ENCODE data around the gene CC2D1A.
"Not testable (repeated sequence)": the region's sequence is repeated elsewhere in the genome, so short reads cannot be mapped to it uniquely, and the experiment has no call there.

The CC2D1A gene

DNA sequence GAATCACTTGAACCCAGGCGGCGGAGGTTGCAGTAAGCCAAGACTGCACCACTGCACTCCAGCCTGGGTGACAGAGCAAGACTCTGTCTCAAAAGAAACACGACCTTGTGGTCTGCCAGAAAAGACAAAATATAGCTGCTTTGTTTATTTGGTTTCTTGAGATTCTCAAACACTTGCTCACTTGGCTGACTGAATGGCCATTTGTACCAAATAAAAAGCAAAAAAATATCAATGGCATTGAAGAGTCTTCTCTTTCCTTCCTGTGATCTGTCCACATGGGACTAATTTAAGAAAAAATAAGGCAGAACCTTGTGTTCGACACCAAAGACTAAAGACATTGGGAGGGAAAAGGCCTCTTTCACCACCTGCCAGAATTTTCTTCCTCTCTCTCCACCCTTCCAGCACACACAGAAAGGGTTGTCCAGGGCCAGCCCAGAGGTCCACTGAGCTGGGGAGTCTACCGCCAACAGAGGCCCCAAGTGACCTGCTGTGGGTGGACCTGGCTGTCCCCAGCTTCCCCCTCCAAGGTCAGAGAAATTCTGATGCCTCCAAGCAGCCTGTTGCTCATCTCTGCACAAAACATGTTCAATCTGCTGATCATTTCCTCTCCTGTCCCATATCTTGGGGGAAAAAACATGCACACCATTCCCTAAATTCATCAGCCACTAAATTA lies 6.0 kb upstream of the CC2D1A start:
- no peaks in the 10 kb centered on the region for H3K4me1 Mint-ChIP-seq (ENCODE audit: low read depth in 2 of 2)
- no peak for DNase-seq
- H3K4me3 Mint-ChIP-seq: no peak overlapping the region
- H3K27ac Mint-ChIP-seq: no peak overlapping the region
- no peaks in the 10 kb centered on the region for H3K36me3 Mint-ChIP-seq (ENCODE audit: insufficient read depth)
- ATAC-seq (replicated peaks): no peak
- no peaks in the 10 kb centered on the region for H3K9me3 Mint-ChIP-seq
- H3K27me3 Mint-ChIP-seq: no peaks in the 10 kb centered on the region

- Mint-ChIP-seq H3K9me3 (no peaks in the 10 kb centered on the region), H3K4me1 (ENCODE audit: low read depth in 2 of 2) (peaks cover 14 to 16% of the 10 kb centered on the region in 2 donors), H3K36me3 (ENCODE audit: insufficient read depth) (peaks cover 6% of the 10 kb centered on the region), H3K27me3 (no peaks in the 10 kb centered on the region), H3K27ac (peak overlapping the region in 1 of 2 donors; percentile 17), H3K4me3 (no peak overlapping the region)
- no peak for DNase-seq
- no peak for ATAC-seq (replicated peaks)
These were observed 2.9 kb upstream of the CC2D1A start for GRCh38 chr19:13902993-13903555.

- H3K4me3 Mint-ChIP-seq: peak overlapping the region; percentile 85 to 87
- DNase-seq (no peak), ATAC-seq (replicated peaks) (peak; percentile 18)
- peak overlapping the region; percentile 68 to 86 for H3K27ac Mint-ChIP-seq
- H3K27me3 Mint-ChIP-seq: no peaks in the 10 kb centered on the region
- no peaks in the 10 kb centered on the region for H3K9me3 Mint-ChIP-seq
- peaks cover 14 to 16% of the 10 kb centered on the region in 2 donors for H3K4me1 Mint-ChIP-seq (ENCODE audit: low read depth in 2 of 2)
- peaks cover 24% of the 10 kb centered on the region for H3K36me3 Mint-ChIP-seq (ENCODE audit: insufficient read depth)
These were observed 512 bp downstream of the CC2D1A start for GRCh38 chr19:13906521-13906904.

GRCh38 chr19:13906910-13907309 lies 909 bp downstream of the CC2D1A start:
- DNase-seq (no peak), ATAC-seq (replicated peaks) (no peak)
- H3K27me3 Mint-ChIP-seq: no peaks in the 10 kb centered on the region
- peaks cover 27% of the 10 kb centered on the region for H3K36me3 Mint-ChIP-seq (ENCODE audit: insufficient read depth)
- peak overlapping the region; percentile 85 to 87 for H3K4me3 Mint-ChIP-seq
- peaks cover 14 to 16% of the 10 kb centered on the region in 2 donors for H3K4me1 Mint-ChIP-seq (ENCODE audit: low read depth in 2 of 2)
- H3K27ac Mint-ChIP-seq: peak overlapping the region; percentile 68 to 86
- H3K9me3 Mint-ChIP-seq: no peaks in the 10 kb centered on the region

GRCh38 chr19:13908674-13909073 lies 2.7 kb downstream of the CC2D1A start:
- Mint-ChIP-seq H3K4me3 (no peak overlapping the region), H3K36me3 (ENCODE audit: insufficient read depth) (peaks cover 36% of the 10 kb centered on the region), H3K27ac (no peak overlapping the region), H3K9me3 (no peaks in the 10 kb centered on the region), H3K4me1 (ENCODE audit: low read depth in 2 of 2) (peaks cover 14 to 16% of the 10 kb centered on the region in 2 donors), H3K27me3 (no peaks in the 10 kb centered on the region)
- no peak for DNase-seq
- ATAC-seq (replicated peaks): no peak

GRCh38 chr19:13909430-13909829 lies 3.4 kb downstream of the CC2D1A start:
- H3K27me3 Mint-ChIP-seq: no peaks in the 10 kb centered on the region
- H3K9me3 Mint-ChIP-seq: no peaks in the 10 kb centered on the region
- H3K4me1 Mint-ChIP-seq (ENCODE audit: low read depth in 2 of 2): peaks cover 14 to 16% of the 10 kb centered on the region in 2 donors
- no peak for DNase-seq
- H3K36me3 Mint-ChIP-seq (ENCODE audit: insufficient read depth): peaks cover 44% of the 10 kb centered on the region
- ATAC-seq (replicated peaks): no peak
- H3K27ac Mint-ChIP-seq: no peak overlapping the region
- no peak overlapping the region for H3K4me3 Mint-ChIP-seq

GRCh38 chr19:13913352-13913751 lies 7.4 kb downstream of the CC2D1A start:
- Mint-ChIP-seq H3K27ac (no peak overlapping the region), H3K4me3 (no peak overlapping the region), H3K36me3 (ENCODE audit: insufficient read depth) (peaks cover 55% of the 10 kb centered on the region), H3K4me1 (ENCODE audit: low read depth in 2 of 2) (no peaks in the 10 kb centered on the region), H3K9me3 (no peaks in the 10 kb centered on the region), H3K27me3 (no peaks in the 10 kb centered on the region)
- DNase-seq: no peak
- ATAC-seq (replicated peaks): no peak

DNA sequence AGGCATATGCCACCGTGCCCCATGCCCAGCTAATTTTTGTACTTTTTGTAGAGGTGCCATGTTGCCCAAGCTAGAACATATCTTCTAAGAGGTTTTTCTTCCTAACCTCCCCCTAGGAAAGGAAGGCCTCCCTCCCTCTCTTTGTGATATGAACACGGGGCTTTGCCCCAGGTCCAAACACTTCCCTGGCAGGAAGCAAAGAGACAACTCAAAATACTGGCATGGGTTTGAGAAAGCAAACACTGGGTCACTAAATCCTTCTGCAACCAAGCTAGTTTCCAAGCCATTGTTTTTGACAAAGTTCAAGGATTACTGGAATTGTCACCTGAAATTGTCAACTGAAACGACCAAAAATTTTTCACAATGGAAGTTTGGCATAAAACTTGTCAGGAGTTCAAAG lies 8.8 kb downstream of the CC2D1A start:
- Mint-ChIP-seq H3K9me3 (no peaks in the 10 kb centered on the region), H3K27ac (no peak overlapping the region), H3K4me1 (ENCODE audit: low read depth in 2 of 2) (no peaks in the 10 kb centered on the region), H3K27me3 (no peaks in the 10 kb centered on the region), H3K4me3 (no peak overlapping the region), H3K36me3 (ENCODE audit: insufficient read depth) (peaks cover 53% of the 10 kb centered on the region)
- ATAC-seq (replicated peaks) (no peak), DNase-seq (no peak)

- H3K9me3 Mint-ChIP-seq: no peaks in the 10 kb centered on the region
- no peaks in the 10 kb centered on the region for H3K4me1 Mint-ChIP-seq (ENCODE audit: low read depth in 2 of 2)
- no peaks in the 10 kb centered on the region for H3K27me3 Mint-ChIP-seq
- H3K4me3 Mint-ChIP-seq: no peak overlapping the region
- H3K27ac Mint-ChIP-seq: no peak overlapping the region
- ATAC-seq (replicated peaks) (no peak), DNase-seq (no peak)
- H3K36me3 Mint-ChIP-seq (ENCODE audit: insufficient read depth): peaks cover 44% of the 10 kb centered on the region
These were observed 11.9 kb downstream of the CC2D1A start for GRCh38 chr19:13917888-13918406.

DNA sequence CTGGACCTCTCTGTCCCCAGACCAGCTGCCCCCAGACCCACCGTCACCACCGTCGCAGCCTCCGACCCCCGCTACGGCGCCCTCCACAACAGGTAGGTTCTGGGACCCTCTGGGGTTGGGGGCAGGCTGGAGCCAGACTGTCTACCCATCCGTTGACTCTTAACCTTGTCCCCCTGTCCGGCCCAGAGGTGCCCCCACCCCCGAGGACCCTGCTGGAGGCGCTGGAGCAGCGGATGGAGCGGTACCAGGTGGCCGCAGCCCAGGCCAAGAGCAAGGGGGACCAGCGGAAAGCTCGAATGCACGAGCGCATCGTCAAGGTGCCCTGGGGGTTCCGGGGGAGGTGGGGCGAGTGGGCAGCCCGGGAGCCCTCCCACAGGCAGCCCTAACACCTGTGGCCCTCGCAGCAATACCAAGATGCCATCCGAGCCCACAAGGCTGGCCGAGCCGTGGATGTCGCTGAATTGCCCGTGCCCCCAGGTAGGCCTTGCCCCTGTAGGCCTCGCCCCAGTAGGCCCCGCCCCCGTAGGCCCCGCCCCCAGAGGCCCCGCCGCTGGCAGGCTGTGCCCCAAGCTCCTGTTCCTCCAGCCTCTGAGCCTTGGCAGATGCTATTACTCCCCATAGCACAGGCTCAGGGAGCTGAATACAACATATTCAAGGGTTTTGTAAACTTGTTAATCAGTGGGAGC lies 12.9 kb downstream of the CC2D1A start:
- Mint-ChIP-seq H3K9me3 (no peaks in the 10 kb centered on the region), H3K4me1 (ENCODE audit: low read depth in 2 of 2) (no peaks in the 10 kb centered on the region), H3K27me3 (no peaks in the 10 kb centered on the region), H3K36me3 (ENCODE audit: insufficient read depth) (peaks cover 46% of the 10 kb centered on the region), H3K27ac (no peak overlapping the region), H3K4me3 (no peak overlapping the region)
- no peak for ATAC-seq (replicated peaks)
- no peak for DNase-seq

DNA sequence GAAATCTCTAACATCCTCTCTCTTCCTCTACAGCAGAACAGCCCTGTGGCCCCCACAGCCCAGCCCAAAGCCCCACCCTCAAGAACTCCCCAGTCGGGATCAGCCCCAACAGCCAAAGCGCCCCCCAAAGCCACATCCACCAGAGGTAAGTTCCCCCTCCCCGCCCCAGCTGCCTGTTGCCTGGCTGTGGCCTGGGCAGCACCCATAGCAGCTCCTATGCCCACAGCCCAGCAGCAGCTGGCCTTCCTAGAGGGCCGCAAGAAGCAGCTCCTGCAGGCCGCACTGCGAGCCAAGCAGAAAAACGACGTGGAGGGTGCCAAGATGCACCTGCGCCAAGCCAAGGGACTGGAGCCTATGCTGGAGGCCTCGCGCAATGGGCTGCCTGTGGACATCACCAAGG lies 14.5 kb downstream of the CC2D1A start:
- ATAC-seq (replicated peaks): no peak
- peak overlapping the region in 1 of 2 donors; percentile 68 for H3K27ac Mint-ChIP-seq
- no peaks in the 10 kb centered on the region for H3K4me1 Mint-ChIP-seq (ENCODE audit: low read depth in 2 of 2)
- H3K9me3 Mint-ChIP-seq: no peaks in the 10 kb centered on the region
- no peak overlapping the region for H3K4me3 Mint-ChIP-seq
- H3K36me3 Mint-ChIP-seq (ENCODE audit: insufficient read depth): peaks cover 34% of the 10 kb centered on the region
- H3K27me3 Mint-ChIP-seq: no peaks in the 10 kb centered on the region
- DNase-seq: no peak

DNA sequence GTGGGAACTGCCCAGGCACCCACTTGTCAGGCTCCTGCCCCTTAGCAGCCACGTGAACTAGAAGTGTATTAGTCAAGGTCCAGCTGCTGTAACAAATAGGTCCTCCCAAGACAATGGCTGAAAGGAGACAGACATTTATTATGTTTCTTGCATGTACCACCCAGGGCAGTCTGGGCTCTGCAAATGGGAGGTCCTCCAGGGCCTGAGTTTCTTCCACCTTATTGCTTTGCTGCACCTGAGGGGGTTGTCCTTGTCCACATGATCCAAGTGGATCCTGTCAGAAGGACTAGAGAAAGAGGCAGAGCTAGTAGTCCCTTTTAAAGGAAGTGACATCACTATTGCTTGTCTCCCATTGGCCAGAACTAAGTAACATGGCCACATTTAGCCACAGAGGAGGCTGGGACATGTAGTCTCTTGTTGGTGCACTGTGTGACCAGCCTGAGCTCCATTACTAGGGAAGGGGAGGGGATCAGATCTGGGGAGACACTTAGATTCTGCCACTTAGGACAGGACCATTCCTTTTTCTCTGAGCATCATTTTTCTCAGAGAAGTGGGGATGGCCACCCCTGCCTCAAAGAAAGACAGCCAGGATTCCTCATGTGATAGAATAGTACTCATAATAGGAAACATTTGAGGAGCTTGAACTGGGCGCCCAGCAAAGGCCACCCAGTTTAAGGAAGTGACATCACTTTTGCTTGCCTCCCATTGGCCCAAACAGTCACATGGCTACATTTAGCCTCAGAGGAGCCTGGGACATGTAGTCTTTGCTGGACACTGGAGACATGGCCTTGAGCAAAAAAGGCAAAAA lies 15.1 kb downstream of the CC2D1A start:
- DNase-seq (no peak), ATAC-seq (replicated peaks) (peak; percentile 78)
- H3K36me3 Mint-ChIP-seq (ENCODE audit: insufficient read depth): peaks cover 28% of the 10 kb centered on the region
- H3K9me3 Mint-ChIP-seq: no peaks in the 10 kb centered on the region
- no peak overlapping the region for H3K4me3 Mint-ChIP-seq
- H3K27me3 Mint-ChIP-seq: no peaks in the 10 kb centered on the region
- no peaks in the 10 kb centered on the region for H3K4me1 Mint-ChIP-seq (ENCODE audit: low read depth in 2 of 2)
- peak overlapping the region; percentile 10 to 68 for H3K27ac Mint-ChIP-seq

GRCh38 chr19:13922118-13922517 lies 16.1 kb downstream of the CC2D1A start:
- DNase-seq; H3K4me1 Mint-ChIP-seq (ENCODE audit: low read depth in 2 of 2); H3K4me3 Mint-ChIP-seq; H3K27me3 Mint-ChIP-seq; H3K9me3 Mint-ChIP-seq; ATAC-seq (replicated peaks): not testable (repeated sequence)
- peaks cover 28% of the 10 kb centered on the region for H3K36me3 Mint-ChIP-seq (ENCODE audit: insufficient read depth)
- H3K27ac Mint-ChIP-seq: peak overlapping the region; percentile 16 to 31

All from effector memory CD8-positive, alpha-beta T cell (primary cell).